ENCODE measurements around the gene EDEM2.
"Not testable (repeated sequence)": the region's sequence is repeated elsewhere in the genome, so short reads cannot be mapped to it uniquely, and the experiment has no call there.

EDEM2 gene

DNA sequence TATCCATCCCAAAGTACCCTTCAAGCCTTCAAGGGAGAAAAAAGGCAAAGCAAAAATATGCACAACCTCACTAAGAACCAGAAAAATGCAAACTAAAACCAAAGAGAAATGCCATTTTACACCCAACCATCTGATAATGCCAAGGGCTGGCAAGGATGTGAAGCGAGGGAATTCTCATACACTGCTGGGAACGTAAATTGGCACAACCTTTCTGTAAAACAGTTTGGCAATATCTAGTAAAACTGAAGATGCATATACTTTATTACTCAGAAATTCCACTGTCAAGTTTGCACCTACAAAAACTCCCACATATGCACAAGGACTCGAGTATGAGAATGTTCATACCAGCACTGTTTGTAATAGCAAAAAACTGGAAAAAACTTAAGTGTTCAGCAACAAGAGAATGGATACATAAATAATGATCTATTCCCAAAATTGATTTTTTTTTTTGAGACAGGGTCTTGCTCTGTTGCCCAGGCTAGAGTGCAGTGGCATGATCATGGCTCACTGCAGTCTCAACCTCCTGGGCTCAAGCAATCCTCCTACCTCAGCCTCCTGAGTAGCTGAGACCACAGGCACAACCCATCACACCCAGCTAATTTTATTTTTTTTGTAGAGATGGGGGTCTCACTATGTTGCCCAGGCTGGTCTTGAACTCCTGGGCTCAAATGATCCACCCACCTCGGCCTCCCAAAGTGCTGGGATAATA is 21.7 kb upstream of the EDEM2 start:
- not testable (repeated sequence) for DNase-seq (ENCODE audit: low spot score)

DNA sequence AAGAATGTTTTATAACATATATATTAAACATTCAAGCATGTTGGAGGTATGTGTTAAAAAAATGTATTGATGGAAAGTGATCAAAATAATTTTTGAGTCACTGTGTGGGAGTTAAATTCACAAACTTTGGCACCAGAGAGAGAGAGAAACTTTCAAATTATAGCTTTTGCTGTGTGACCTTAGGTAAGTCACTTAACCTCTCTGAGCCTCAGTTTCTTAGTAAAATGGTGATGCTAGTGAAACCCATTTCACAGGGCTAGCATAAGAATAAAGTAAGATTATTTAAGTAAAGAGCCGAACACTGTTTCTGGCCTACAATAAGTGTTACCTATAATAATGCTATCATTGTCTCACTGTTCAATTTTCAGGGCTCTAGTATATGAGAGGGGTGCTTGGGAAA is 20.7 kb upstream of the EDEM2 start:
- DNase-seq (ENCODE audit: low spot score): no peak

DNA sequence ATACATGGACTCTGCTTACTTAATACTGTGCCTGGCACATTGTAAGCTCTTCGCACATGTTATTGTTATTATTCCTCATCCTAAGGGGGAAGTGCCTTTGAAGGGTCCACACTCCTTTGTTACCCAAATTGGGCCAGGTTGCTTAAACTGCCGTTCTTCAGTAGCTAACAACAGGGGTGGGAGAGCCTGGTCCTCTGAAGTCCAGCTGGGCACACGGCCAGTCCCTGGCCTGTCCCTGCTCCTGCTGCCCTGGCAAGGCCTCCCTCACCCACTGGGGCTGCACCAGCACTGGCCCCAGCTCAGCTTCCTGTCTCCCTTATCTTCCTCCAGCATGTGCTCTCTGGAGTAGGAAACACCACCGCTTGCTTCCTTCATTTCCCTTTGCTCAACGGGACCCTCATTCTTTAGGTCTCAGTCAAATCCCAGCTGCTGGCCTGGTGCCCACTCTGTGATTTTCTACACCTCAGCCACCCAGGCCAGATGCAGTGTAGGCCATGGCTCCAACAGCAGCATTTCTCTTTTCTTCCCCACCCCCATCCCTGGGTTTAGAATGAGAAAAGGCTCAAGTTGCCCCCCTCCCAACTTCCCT is 19.2 kb upstream of the EDEM2 start:
- no peak for DNase-seq (ENCODE audit: low spot score)

DNA sequence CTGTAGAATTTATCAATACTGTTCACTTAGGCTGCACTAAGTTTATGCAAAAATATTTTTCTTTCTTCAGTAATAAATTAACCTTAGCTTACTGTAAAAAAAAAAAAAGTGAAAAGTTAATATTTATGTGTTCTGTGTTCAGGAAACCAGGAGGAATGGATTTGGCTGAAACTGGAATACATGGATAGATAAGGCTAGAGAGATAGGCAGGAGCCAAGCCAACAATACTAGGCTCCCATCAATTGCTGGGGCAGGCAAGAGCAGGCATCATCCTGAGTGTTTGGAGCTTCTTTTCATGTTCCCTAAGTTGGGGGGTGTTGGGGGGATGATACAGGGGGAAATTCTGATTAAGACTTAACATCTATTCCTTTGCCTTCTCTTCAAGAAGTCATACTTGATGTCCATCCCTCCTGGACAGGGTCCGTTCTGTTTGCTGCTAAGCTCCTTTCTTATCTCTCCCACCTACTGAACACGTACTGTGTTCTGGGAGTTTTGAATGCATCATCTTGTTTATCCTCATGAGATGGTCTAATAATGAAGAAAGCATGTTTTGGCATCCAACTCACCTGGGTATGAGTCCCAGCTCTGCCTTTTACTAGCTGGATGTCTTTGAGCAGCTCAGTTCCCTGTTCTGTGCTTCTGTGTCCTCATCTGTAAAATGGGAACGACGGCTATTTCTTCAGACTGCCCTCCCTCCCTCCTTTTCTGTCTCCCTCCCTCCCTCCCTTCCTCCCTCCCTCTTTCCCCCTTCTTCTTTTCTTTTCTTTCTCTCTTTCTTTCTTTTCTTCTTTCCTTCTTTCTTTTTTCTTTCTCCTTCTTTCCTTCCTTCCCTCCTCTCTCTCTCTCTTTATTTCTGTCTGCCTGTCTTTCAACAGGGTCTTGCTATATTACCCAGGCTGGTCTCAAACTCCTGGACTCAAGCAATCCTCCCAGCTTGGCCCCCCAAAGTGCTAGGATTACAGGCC is 18.4 kb upstream of the EDEM2 start:
- no peak for DNase-seq (ENCODE audit: low spot score)

DNA sequence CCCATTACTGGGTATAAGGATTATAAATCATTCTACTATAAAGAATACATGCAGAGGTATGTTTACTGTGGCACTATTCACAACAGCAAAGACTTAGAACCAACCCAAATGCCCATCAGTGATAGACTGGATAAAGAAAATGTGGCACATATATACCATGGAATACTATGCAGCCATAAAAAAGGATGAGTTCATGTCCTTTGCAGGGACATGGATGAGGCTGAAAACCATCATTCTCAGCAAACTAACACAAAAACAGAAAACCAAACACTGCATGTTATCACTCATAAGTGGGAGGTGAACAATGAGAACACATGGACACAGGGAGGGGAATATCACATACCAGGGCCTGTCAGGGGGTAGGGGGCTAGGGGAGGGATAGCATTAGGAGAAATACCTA is 17.4 kb upstream of the EDEM2 start:
- not testable (repeated sequence) for DNase-seq (ENCODE audit: low spot score)

DNA sequence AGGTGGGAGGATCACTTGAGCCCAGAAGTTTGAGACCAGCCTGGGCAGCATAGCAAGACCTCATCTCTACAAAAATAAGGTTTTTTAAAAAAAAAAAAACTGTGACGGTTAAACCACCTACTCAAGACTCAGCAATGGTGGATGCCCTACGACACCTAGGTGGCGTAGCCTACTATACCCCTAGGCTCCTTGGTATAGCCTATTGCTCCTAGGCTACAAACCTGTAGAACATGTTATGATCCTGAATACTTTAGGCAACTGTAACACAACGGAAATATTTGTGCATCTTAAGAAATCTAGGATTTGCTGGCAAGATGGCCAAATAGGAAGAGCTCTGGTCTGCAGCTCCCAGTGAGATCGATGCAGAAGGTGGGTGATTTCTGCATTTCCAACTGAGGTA is 13.2 kb upstream of the EDEM2 start:
- DNase-seq (ENCODE audit: low spot score): not testable (repeated sequence)

DNA sequence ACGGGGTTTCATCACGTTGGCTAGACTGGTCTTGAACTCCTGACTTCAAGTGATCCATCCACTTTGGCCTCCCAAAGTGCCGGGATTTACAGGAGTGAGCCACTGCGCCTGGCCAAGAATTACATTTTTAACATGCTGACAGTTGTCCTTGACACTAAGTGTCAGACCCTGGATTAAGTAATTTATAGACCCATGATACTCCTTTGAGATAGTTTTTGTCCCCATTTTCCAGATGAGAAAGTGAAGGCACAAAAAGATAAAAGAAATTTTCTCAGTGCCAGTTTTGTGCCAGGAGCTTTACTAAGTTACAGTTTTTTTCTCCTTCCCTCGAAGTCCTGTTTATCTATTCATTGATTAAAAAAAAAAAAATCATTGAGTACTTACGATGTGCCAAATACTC is 9.8 kb upstream of the EDEM2 start:
- DNase-seq (ENCODE audit: low spot score): no peak

DNA sequence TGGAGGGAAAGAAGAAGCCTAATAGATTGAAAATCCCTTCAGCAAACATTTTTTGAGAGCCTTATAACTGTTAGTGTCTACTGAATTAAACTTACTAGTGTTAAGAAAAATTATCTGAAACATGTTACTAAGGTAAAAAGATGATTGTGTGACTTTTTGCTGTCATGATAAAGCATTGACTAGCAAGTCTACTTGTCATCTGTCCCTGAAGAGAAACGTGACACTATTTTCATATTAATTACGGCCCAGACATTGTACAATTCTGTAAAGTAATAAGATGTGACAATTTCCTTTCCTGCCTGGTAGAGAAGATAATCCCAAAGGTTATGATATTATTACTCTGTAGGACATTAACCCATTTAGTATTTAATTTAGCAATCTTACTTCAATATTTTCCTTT is 8.8 kb upstream of the EDEM2 start:
- DNase-seq (ENCODE audit: low spot score): no peak

DNA sequence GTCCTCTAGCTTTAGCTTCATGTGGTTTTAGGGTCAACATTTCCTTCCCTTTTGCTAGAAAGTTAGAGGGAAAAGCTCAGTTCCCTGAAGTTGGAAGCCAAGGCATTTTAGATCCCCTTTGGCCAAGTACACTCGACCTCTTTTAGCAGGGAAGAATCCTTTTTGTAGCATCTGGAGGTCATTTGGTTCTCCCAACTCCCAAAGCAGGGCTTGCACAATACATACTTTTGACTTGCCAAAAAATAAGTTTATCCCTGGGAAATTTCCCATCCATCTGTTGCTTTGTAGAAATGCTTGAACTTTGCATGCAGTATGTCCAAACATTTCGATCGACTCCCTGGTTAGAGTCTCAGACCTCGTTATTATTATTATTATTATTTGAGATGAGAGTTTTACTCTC is 4.6 kb upstream of the EDEM2 start:
- no peak for DNase-seq (ENCODE audit: low spot score)

DNA sequence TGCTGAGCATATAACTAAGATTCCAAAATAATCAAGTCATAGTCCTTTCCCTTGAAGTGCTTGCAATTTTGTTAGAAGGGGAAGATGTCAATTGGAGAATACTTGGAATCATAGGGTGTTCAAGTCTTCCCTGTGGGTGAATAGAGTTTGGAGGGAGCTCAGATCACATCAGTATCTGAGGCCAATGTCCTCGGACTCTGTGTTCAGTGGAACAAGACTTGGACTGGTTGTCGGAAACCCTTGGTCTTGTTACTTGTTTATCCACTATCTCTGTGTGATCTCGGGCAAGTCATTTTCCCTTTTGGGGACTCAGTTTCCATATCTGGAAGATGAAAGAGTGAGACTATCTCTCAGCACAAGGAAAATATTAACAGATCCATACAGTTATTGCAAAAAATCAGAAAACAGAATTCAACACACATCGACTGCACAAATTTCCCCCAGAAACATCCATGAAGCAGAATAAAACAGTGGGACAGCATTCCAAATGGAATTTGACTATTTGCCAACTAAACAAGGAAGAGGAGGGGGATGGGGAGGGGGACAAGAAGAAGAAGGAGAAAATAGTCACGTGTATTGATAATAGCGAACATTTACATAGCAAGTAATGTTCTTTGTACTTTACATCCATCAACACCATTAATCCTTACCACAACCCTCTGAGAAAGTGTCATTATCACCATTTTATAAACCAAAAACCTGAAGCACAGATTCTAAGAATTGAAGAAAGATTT is 3.9 kb upstream of the EDEM2 start:
- no peak for DNase-seq (ENCODE audit: low spot score)

DNA sequence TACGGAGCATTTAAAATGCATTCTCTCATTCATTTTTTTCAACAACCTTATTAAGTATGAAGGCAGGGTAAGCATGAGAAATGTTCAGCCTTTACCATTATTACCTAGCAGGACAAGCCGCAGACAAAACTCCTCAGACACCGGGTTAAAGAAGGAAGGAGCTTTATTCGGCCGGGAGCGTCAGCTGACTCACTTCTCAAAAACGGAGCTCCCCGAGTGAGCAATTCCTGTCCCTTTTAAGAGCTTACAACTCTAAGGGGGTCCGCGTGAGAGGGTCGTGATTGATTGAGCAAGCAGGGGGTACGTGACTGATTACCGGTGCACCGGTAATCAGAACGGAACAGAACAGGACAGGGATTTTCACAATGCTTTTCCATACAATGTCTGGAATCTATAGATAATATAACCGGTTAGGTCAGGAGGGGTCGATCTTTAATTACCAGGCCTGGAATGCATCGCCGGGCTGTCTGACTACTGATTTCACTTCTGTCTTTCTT is 487 bp upstream of the EDEM2 start:
- not testable (repeated sequence) for DNase-seq (ENCODE audit: low spot score)

DNA sequence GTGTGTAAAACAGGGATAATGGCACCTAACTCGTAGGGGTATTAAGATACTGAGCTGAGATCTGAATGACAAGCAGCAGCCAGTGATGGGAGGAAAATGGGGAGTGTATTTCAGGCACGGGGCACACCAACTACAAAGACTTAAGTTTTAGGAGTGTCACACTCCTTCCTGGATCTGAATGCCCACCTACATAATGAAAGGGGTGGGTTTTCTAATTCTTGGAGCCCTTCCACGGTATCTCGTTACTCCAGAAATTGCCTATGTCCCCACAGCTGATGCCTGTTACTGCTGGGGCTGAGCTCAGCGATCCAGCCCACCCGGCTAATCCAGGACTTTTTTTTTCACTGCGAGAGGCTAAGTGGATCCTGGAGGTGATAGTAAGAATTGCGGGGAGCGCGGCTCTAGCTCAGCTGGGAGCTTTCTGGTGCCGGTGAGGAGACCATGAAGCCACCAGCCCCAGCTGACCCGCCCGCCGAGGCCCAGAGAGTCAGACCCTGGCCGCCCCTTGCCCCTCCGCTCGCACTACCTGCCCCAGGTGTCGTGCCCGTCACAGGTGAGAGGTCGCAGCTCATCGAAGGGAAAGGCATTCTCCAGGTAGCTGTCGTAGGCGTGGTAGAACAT is 727 bp downstream of the EDEM2 start:
- DNase-seq (ENCODE audit: low spot score): peak; percentile 13

DNA sequence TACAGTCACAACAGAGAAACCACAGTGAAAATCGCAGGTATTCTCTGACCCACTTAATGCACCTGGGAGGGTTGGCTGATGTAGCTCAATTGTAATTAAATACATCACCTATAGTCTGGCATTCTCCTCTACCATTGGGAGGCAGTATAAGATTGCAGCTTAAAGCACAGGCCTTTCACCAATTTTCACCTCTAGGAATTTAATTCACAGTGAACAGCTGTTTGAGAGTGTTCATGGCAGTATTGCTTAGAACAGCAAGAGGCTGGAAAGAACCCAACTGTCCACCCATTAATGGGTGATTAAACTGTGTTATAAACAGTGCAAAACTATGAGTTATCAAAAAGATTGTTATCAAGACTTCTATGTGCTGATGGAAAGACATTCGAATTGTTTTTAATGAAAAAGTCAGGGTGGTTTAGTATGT is 2.0 kb downstream of the EDEM2 start:
- DNase-seq (ENCODE audit: low spot score): peak; percentile 62

DNA sequence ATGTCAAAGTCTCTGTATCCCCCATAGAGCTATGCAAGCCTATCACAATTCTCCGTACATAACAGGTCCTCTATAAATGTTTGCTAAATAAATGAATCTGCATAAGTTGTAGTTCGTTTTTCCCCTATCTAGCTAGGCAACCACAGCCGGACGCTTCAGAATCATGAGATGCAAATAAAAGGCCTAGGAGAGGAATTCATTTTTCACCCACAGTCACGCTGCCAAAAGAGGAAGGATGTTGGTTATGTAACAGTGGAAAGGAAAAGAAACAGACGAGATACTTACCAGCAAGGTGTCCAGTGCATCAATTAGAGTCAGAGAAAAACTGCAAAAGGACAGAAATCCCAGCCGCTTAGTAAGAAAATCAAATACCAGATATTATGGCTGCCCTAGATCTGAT is 2.4 kb downstream of the EDEM2 start:
- no peak for DNase-seq (ENCODE audit: low spot score)

DNA sequence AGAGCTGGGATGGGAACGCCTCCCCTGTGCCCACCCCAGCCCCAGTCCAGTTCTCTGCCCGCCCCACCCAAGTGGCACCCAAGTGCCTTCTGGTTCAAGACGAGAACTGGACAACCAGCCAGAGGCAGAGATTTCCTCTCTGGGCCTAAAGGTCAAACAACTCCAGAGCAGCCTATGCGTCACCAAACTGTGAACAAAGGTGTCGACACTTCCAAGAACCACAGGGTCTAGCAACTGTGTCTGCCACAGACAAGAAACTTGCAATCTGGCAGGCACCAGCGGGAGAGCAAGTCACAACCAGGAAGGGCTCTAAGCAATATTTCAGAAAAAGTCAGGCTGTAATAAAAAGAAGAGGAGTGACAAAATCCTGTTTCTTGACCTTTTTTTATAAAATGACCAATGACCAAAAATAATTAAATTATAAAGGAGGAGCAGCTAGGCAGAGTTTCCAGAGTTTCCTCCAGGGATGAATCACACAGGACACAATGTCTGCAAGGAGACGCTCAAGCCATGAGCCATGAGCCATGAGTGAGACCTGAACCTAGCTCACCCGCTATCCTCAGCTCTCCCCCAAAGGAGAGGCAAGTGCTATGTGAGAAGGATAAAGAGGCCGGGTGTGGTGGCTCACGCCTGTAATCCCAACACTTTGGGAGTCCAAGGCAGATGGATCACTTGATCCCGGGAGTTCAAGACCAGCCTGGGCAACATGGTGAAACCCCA is 11.1 kb downstream of the EDEM2 start:
- no peak for DNase-seq (ENCODE audit: low spot score)

DNA sequence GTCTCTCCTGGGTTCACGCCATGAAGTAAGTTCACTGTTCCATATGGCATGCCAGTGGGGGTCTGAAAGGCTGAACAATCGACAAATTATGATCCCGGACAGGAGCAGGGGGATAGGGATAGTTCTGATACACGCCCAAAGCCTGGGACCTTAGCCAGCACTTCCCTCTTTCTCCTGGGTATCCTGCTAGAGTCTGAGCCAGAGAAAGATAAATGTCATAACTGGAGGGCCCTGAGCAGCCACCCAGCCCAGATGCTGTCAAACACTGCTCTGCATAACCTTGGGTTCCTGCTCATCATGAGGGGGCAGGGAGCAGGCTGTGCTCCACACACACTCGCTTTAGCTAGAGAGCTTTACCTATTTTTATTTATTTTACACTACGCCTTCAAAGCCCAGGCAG is 12.3 kb downstream of the EDEM2 start:
- DNase-seq (ENCODE audit: low spot score): no peak

DNA sequence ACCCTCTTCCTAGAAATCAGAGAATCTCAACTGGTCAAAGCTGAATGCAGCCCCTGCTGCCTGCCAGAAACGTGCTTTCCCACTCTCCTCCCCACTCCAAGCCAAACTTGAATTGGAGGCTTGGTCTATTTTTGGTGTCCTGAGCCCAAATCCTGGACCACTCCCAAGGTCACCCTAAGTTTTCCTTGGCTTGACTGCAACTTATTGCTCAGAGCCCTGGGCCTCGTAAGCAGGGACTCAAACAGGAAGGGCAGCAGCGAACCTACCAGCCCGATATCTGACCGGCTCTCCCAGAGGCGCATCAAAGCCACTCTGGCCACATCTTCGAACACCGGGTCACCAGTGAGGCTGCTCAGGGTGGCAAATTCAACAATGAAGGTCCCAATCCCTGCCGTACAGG is 12.7 kb downstream of the EDEM2 start:
- no peak for DNase-seq (ENCODE audit: low spot score)

DNA sequence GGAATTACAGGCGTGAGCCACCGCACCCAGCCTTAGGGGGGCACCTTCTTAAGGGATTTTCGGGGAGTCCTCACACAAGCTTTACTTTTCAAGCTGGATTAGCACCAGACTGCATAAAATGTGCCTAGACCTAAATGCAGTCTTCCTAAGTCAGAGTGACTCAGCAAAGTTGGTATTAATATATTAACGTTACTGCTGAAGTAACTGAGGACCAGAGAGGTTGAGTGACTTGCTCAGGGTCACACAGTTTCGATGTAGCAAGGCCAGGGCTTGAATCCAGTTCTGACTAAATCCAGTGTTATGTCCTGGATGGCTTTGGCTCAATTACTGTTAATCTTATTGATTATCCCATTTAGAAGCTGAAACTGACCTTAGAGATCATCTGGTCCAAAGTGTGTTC is 13.4 kb downstream of the EDEM2 start:
- DNase-seq (ENCODE audit: low spot score): no peak

DNA sequence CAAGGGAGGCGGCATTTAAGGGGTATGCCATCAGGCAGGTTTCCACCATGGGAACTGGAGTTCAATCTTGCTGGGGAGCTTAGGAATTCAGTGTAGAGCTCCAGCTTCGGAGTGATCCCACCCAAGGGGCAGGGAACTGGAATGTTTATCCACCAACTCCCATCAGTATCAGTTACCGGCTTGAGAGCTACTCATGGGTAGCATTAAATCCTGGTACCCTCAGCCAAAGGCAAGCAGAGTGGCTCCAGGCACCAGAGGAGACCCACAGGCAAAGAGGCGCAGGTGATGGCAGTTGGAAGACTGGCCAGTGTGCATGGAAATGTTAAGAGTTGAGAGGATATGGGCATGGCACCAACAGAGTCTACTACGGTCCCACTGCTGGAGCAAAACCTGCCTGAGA is 14.1 kb downstream of the EDEM2 start:
- DNase-seq (ENCODE audit: low spot score): no peak

DNA sequence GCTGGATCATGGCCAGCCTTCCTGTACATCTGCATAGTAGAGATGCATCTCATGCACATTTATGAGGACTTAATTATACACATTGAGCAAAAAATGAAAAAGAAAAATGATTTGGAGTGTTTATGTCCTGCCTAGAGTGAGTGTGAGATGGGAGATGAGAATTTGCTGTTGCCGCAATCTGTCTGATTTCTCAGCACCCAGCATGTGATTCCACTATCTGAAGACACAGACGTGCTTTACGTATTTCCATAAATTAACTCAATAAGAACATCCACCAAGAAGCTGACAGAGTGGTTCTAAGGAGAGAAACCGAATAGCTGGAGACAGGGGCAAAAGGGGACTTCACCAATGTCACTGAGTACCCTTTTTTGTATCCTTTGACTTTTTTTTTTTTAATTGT is 15.2 kb downstream of the EDEM2 start:
- no peak for DNase-seq (ENCODE audit: low spot score)

DNA sequence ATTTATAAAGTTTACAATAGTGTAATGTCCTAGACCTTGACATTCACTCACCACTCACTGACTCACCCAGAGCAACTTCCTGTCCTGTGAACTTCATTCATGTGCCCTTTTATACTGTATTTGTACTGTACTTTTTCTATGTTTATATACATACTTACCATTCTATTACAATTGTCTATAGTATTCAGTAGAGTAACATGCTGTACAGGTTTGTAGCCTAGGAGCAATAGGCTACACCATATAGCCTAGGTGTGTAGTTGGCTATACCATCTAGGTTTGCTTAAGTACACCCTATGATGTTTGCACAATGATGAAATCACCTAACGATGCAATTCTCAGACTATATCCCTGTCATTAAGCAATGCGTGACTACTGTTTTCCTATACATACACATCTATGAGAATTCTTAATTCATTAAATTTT is 17.5 kb downstream of the EDEM2 start:
- no peak for DNase-seq (ENCODE audit: low spot score)

Measured in COLO829 (cell line).